ENCODE data around the gene TMEM132E. TPM values are rescaled to one million over a fixed set of nuclear protein-coding genes. Genes with fewer than 3 reads are reported as not detected.

Gene TMEM132E
- polyA plus RNA-seq, 5 donors: 0.05 to 0.10 (median 0.06) TPM

DNA sequence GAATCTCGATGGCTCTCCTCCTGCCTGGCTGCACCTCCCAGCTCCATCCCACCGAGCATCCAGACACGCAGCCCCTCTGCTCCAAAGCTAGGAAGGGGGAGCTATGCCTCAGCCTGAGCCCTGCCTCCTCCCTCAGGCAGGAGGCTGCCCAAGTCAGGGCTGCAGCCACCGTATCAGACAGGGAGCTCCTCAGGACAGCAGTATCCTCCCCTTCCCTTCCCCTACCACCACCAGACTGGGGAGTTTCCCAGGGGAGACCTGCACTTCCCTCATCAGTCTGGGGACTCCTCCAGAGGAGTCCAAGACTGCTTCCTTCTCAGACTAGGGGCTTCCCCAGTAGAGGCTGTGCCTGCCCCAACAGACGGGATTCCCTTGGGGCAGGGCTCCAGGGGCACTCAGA is 17.5 kb downstream of the TMEM132E start:
- no peak for DNase-seq

DNA sequence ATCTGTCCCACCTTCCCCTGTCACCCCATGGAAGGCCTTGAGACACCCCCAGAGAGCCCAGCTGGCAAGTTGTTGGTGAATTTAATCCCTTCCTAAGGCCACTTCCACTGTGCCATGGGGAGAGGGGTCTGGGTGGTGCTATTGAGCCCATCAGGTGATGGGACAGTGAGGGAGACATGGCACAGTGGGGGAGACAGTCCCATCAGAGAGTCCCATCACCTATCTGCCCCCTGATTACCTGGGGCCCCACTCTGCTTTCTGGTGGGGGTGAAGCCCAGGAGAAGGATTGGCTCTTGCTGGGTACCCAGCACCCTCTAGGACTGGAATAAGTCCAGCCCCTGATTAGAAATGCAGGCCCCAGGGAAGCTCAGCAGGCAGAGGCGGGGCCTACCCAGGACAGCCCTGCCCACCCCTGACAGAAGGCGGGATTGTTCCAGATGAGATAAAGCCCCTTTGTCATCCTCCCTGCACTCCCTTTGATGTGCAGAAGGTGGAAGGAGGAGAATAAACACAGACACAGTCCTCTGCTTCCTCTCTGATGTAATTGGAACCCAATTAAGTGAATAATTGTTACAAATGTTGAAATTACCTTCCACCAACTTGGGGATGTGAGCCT is 18.9 kb downstream of the TMEM132E start:
- DNase-seq: no peak

DNA sequence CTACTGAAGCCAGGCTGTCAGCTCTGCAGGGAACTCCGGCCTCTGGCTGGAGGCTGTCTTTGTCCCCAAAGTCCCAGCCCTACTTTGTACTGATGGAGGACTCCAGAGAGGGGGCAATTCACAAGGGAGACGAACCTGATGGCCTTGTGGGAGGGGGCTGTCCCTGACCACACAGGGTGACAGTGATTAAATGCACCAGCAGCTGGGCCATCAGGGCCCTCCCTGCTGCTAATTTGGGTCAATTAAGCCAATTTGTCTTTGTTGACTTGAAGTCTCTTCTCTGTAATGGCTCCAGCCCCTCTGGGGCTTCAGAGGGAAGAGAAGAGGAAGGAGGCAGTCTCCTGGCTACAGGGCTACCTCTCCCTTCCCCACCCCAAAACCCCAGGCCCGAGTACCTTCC is 22.0 kb downstream of the TMEM132E start:
- DNase-seq: no peak

DNA sequence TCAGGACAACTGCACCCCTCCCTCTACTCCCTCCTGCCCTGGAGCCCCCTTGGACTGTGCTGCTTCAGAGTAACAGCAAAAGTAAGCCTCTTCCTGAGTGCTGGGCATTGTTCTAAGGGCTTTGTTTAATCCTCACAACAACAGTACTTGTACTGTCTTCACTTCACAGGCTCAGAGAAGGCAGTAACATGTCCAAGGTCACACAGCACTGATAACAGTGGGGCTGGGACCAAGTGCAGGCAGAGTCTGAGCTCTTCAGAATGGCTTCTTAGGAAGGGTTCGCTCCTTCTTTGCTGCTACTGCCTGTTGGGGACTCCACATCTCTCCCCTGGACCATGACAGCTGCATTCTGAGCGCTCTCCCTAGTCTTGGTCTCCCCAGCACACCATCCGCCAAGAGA is 24.6 kb downstream of the TMEM132E start:
- DNase-seq: no peak

DNA sequence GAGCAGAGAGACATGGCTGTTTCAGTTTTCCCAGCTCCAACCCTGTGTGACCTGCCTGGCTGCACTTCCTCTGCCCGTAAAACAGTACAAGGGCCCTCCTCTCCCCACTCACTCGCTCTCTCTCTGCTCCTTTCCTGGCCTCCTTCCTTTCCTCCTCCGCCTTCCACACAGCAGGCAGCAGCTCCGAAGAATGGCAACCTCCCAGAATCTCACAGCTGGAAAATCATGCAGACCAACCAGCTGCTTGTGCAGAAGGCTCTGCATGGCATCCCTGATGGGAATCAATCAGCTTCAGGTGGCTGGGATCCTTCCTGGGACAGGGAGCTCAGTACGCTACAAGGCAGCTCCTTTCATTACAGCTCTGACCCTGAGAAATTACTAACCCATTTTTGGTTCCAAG is 27.4 kb downstream of the TMEM132E start:
- no peak for DNase-seq

DNA sequence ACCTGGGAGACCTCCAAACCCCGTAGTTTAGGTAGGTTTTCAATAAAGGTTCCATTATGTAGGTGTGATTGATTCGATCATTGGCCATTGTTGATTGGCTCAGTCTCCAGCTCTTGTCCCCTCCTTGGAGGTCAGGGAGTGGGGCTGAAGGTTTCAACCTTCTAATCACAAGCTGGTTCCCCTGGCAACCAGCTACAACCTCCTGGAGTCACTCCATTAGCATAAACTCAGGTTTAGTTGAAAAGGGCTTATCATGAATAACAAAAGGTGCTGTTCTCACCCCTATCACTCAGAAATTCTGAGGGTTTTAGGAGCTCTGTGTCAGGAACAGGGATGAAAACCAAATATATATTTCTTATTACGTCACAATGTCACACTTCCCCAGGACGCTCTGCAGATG is 28.5 kb downstream of the TMEM132E start:
- DNase-seq: no peak

DNA sequence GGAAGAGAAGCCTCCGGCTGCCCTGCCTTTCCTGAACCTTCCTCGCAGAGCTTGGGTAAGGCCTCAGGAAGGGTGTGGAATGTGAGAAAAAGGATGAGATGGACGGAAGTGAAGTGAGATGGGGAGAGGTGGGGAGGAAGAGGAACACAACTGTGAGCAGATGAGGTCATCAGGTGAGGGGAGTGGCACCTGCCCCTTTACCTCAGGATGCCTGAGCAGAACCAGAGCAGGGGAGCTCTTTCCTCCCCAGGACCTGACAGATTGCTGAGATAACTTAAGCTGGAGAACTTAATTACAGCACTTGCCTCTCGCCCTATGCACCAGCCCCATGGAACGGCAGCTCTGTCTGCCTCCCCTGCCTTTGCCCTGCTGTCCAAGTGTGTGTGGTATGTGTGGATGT is 29.8 kb downstream of the TMEM132E start:
- no peak for DNase-seq

DNA sequence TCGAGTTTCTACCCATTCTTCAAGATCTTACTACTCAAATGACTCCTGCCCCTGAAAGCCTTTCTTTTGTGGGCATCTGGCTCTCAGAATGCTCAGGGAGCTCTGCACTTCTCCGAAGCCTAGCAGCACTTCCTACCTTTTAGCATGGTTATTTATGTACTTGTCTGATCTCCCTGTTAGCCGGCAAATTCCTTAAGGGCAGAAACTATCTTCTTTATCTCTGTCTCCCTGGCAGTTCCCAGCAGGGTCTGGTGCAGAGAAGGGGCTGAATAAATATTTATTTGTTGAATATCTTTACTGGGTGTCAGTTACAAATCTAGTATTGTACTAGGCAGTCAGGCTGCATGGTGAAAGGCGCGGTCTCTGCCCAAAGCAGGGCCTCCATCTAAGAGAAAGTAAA is 30.7 kb downstream of the TMEM132E start:
- DNase-seq: no peak

DNA sequence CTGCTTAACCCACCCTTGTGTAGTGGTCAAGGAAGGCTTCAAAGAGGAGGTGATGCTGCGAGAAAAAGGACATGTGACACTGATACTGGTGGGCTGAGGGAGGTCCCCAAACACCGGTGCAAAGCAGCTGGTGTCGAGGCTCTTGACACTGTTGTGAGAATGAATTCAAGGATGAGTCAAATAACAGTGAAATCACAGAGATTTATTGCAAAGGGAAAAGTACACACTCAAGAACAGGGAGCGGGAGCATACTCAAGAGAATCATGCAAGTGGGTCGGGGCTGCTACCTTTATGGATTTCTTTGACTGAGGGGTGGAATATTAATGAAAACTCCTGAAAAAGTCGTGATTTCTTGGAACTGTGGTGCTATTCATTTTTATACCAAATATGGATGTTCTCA is 31.1 kb downstream of the TMEM132E start:
- no peak for DNase-seq

DNA sequence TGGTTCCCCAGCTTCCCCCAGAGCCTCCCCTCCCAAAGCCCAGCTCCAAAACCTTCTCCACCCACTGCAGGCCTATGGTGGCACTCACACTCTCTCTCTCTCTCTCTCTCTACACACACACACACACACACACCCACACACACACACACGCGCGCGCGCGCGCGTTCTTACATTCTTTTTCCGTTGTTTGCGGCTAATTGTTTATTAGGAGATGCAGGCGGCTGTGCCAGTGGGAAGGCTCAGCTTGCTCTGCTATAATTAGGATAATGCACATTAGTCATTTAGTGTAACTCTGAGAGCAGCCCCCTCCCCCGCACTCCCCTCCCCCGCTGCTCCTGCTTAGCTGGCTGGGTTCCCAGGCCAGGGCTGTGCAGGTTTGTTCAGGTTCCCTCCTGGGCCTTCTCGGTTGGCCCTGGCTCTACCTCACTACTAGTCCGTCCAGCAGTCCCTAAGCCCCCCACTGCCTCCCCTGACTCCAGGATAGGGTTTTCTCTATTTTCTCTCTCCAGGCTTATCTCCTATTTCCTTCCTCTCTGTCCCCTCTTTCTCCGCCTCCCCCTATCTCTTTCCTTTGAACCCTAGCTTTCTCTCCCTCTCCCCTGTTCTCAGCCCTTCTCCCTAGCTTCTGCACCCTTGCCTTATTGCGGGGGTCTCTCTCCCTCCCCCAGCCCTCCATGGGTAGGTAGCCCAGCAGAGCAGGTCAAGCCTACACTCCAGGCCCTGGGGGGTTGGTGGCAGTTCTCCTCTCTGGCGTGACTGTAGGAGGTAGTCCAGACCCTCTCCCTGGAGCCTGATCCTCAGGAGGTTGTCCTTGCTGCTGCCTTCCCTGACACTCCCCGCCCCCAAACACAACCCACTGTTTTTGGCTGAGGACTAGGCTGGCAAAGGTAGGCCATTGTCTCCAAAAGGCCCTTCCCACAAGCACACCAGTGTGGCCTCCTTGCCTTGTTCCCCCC is 34.0 kb downstream of the TMEM132E start:
- no peak for DNase-seq

DNA sequence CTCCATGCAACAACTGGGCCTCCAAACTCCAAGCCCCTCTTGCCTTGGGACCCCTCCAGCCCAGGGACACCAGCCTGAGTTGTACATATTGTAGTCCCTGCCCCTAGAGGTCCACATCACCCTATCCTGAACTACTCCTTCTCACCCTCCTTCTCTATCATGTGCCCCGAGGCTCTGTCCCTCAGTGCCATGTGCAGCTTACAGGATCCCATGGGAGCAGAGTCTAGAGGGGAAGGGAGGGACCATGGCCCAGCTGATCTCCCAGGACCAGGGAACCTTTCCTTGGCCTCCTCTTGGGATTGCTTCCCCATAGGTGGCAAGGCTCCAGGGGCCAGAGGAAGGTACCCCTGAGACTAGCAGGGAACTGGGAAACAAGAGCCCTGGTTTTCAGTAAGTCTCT is 35.3 kb downstream of the TMEM132E start:
- DNase-seq: no peak

DNA sequence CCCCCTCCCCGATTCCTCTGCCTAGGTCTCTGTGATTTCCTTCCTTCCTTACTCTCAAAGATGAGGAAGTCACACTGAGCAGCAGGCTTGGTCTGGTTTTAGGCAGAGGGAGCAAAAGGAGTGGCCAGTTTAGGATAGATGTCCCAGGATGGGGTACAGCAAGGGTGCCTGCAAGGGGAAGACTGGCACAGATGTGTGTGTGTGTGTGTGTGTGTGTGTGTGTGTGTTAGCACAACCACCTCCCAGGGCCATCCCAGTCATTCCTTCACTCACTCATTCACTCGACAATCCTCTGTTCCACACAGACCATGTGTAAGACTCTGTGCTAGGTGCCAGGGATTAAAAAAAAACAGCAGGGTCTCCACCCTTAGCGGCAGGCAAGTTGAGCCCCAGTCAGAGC is 35.9 kb downstream of the TMEM132E start:
- DNase-seq: no peak

DNA sequence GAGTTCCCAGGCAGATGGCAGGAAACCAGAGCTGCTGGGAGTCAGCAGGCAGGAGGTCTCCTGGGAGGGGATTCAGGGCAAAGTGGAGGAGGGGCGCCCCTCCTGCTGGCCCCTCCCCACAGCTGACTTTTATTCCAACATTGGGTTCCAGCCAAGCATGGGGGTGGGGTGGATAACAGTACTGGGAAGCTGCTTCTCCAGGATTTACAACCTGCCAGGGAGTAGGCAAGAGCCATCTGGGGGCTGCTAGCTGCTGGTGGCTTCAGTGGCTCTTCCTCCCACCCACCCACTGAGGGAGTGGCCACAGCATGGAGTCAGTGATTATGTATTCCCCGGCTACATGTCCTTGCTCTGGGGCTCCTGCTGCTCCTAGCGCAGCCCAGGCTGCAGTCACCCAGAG is 36.8 kb downstream of the TMEM132E start:
- DNase-seq: no peak

DNA sequence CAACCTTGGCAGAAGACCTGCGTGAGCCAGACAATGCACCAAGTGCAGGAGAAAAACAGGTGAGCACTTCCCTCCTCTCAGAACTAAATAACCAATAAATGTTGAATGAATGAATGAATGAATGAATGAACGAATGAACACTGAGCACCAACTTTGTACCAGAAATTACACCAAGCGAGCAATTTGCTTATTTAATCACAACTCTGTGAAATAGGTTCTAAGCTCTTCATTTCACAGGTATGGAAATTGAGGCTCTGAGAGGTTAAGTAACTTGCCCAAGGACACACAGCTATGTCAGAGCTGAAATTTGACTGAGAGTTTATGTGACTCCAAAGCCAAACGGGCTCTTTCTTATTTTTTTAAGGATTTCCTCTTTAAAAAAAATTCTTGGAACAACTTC is 38.0 kb downstream of the TMEM132E start:
- no peak for DNase-seq

DNA sequence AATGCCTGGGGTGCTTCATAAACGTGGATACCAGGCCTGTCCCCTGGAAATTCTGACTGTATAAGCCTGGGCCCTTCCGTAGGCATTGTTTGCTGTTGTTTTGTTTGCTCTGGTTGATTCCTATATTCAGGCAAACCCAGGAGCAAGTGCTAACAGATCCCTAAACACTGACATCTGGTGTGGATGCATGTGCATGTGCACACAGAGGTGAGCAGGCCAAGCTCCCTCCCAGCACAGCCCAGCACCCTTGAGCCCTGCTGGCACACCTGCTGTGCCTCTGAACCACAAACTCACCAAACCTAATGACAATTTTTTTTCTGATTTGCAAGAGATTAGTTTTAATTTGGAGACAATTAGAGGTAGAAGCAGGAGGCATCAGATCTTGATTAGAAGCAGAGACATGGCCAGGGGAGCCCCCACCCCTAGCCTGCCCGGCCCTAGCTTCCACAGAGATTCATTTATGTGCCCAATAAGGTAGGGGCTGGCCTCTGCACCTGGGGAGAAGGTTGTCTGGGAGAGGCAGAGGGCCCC is 40.4 kb downstream of the TMEM132E start:
- no peak for DNase-seq

DNA sequence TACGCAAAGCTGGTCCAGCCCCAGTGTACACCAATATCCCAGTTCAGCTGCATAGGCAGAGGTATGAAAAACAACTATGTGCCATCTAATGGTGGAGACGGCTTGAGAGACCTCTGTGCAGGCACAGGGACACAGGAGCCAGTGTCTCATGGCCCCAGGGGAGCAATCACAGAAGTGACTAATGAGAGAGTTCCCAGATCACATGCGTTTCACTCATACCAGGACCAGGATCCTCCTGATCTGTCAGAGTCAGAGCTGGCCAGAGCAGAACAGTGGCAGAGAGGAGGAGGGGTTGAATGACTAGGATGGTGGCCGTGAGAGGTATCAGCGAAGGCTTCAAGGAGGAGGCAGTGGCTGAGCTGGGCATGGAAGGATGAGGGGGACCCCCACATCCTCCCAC is 41.1 kb downstream of the TMEM132E start:
- no peak for DNase-seq

DNA sequence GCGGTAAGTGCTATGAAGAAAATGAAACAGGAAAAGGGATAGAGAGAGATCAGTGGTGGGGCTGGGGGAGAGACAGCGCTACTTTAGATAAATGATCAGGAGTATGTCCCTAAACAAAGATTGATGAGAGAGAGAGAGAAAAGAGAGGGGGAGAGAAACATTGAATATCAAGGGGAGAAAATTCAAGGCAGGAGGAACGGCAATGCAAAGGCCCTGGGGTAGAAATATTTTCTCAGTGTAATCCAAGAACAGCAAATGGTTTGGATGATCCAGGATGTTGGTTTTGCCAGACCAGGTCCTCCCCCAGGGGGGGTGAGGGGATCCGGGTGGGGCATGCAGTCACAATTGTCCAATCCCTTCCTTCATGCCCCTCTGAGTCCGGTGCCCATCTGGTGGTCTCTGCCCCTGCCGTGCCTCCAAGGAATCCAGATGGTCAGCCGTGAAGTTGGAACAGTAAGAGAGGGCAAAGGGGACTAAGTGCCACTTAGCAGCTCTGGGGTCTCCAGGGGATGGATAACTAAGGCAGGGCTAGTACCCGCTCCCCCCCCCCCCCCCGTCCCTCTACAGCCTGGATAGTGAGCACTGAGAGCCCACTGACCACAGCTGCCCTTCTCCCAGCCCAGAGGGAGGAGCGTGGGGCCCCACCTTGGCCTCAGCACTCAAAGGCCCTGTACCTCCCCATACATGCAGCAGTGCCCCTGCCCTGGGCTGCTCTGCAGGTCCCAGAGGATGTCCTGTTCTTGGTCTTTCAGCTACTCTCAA is 43.7 kb downstream of the TMEM132E start:
- no peak for DNase-seq

DNA sequence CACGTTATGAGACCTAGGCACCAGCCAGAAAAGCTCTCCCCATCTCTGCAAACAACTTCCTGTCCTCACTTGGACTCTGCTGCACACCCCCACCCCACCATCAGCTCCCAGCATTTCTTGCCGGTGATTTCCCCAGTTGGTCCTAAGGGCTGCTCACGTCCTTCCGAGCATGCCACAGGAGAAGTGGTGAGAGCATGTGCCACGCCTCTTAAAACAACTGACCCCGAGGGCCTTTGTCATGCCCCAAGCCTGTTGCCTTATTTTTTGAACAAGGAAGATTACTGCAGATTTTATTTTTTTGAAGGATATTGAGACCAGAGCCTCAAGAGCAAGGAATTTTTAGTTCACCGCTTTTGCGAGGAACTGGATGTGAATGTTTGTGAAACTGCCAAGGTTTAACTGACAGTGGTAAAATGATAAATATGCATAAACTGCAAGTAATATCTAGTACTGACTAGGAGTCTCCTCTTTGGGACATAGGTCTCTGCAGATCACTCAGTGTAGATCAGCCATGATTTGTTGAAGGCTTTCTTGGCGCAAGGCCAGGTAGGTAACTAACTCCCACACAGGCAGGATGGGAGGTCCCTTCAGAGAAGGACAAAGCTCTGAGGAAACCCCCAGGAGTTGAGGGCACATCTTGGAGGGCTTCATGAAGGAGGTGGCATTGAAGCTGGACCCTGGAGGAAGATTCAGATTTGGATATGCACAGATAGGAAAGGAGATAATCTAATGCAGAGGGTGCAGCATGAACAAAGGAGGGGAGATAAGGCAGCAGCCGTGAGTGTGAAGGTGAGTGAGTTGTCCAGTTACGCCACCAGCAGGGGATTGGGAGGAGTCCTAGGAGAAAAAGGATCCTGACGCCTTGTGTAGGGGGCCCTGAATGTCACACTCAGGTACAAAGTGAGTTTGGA is 44.7 kb downstream of the TMEM132E start:
- DNase-seq: no peak

DNA sequence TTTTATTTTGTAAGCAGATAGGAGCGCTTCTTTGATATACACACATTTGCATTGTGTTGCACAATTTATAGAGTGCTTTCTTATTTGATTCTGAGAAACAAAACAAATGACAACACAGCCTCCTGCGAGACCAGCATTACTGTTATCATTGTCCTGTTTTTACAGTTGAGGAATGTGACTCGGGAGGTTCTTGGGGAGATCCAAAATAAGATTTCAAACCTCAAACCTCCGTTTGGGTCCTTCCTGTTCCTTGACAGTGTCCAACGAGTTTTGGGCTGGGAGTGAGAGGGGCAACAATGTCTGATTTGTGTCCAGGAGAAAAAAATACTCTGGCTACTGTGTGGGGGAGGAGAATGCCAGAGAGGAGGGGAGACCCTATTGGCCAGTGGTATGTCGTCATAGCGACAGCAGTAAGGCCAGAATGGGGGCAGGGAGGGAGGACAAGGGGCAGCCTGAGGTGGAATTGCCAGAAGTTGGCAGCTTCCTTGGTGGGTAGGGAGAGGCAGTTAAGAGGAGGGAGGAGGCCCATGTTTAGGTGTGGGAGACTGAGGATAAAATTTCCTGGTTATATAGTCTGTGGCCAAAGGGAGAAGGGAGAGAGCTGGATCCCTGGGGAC is 45.5 kb downstream of the TMEM132E start:
- DNase-seq: no peak

DNA sequence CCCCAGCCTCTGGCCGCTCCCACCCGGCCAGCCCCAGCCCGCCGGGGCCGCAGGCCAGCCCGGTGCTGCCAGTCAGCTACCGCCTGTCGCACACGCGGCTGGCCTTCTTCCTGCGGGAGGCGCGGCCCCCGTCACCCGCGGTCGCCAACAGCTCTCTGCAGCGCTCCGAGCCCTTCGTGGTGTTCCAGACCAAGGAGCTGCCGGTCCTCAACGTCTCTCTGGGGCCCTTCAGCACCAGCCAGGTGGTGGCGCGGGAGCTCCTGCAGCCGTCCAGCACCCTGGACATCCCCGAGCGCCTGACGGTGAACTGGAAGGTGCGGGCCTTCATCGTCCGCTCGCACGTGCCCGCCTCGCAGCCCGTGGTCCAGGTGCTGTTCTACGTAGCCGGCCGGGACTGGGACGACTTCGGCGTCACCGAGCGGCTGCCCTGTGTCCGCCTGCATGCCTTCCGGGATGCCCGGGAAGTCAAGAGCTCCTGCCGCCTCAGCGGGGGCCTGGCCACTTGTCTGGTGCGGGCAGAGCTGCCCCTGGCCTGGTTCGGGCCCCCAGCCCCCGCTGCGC is 46.8 kb downstream of the TMEM132E start:
- DNase-seq: no peak

DNA sequence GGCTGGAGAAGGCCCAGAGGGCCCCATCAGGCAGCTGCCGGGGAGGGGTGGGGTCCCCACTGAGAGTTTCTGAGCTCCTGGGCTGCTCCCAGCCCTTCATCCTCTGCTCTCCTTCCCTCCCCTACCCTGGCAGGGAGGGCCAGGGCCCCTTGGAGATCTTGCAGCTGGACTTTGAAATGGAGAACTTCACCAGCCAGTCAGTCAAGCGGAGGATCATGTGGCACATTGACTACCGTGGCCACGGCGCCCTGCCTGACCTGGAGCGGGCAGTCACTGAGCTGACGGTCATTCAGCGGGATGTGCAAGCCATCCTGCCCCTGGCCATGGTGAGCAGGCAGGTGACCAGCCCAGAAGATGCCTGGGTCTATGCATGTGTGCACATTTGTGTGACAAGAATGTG is 49.5 kb downstream of the TMEM132E start:
- DNase-seq: no peak

Measured in right lung (tissue), 5 donors.